M059J (cell line): Measurements from ENCODE around the gene CDPF1. TPM values are rescaled to one million over a fixed set of nuclear protein-coding genes. Genes with fewer than 3 reads are reported as not detected.

Experiments used
- DNase-seq: peaks from one replicate; pipeline ENCODE4 v3.0.0-alpha.2; 2012; ENCODE audit warnings: low read depth
- total RNA-seq: library from RNA; depleted of rRNA; stranded (reverse); fragments of >200 nt; shearing (Covaris generic); gene quantifications from 2 replicates; pipeline ENCODE4 v1.2.3, GENCODE V29; 2014; rRNA removed

Gene CDPF1, protein sequence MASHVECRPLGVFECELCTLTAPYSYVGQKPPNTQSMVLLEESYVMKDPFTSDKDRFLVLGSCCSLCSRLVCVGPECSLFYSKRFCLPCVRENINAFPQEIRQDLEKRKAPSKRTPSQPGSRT
- 3.1 and 5.3 TPM in 2 replicates for total RNA-seq

GRCh38 chr22:46250035-46250782 lies at the start of gene CDPF1:
Gene CDPF1, minus strand, starts transcription at chr22:46250293. Its CDS starts 2,009 bp downstream, at chr22:46248284.
- peak; percentile 84 for DNase-seq

GRCh38 chr22:46299101-46299500 lies 49.0 kb upstream of the CDPF1 start:
- DNase-seq, result no peak

GRCh38 chr22:46297151-46297812 lies 47.2 kb upstream of the CDPF1 start:
- DNase-seq, result peak; percentile 73

- DNase-seq, result peak; percentile 96
These were observed 46.4 kb upstream of the CDPF1 start, which contains the start of gene GTSE1 for GRCh38 chr22:46296257-46297150. Gene GTSE1, plus strand, starts transcription at chr22:46296870. Its CDS starts 531 bp downstream, at chr22:46297401.

- no peak for DNase-seq
These were observed 45.3 kb upstream of the CDPF1 start for GRCh38 chr22:46295277-46295971.

GRCh38 chr22:46294784-46295183 lies 44.7 kb upstream of the CDPF1 start:
- no peak for DNase-seq

DNA sequence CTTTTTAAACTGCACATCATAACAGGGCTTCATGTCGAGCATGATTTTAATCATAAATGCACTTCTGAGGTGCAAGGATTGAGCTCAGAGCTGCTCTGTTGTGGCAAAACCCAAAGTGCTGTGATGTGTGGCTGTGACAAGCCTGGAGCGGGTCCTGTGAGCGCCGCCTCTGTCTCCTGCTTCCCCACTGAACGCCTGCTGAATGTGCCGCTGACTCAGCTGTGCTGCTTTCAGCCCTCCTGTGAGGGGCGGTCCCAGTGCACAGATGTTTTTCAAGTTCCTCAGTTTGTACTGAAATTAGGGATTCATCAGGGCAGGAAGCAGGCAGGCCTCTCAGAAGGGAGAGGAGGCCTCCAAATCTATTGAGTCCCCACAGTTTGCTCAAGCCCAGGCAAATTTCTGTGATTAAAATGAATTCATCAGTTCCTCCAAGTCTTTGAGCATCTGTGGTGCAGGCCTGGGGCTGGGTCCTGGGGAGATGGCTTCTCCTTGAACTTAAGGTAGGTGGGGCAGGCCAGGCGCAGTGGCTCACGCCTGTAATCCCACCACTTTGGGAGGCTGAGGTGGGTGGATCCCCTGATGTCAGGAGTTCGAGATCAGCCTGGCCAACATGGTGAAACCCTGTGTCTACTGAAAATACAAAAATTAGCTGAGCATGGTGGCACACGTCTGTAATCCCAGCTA lies 43.6 kb upstream of the CDPF1 start:
- no peak for DNase-seq

- DNase-seq, result no peak
These were observed 42.6 kb upstream of the CDPF1 start for GRCh38 chr22:46292732-46293131.

DNA sequence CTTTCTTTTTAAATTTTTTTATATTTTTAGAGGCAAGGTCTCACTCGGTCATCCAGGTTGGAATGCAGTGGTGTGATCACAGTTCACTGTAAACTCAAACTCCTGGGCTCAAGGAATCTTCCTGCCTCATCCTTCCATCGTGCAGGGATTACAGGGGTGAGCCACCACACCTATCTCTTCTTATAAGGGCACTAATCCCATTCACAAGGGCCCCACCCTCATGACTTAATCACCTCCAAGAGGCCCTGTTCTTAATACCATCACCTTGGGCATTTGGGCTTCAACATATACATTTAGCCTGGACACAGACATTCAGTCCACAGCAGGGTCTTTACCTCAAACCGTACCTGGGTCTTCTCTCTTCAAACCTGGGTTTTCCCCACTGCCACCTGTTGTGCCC lies 42.1 kb upstream of the CDPF1 start:
- no peak for DNase-seq

- no peak for DNase-seq
These were observed 41.0 kb upstream of the CDPF1 start for GRCh38 chr22:46290843-46291785.

DNA sequence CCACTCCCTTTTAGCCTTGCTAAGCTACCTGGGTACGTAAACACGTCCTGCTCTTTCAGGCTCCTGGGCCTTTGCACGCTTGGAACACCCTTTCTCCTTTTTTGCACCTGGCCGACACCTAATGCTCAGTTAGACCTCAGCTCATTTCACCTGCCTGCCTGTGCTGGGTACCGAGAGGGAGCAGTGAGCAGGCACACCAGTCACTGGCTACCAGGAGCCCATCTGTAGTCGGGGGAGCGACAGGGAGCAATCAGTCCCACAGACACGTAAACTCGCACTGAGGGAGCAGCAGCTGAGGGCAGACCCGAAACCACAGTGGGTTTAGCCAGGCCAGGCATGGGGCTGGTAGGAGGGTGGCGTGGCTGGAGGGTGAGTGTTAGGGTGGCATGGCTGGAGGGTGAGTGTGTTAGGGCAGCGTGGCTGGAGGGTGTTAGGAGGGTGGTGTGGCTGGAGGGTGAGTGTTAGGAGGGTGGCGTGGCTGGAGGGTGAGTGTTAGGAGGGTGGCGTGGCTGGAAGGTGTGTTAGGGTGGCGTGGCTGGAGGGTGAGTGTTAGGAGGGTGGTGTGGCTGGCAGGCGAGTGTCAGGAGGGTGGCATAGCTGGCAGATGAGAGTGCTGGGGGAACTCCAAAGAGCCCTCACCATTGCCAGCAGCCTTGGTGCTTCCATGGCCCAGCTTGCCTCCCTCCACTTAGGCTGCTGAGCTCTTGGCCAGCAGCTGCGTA lies 40.2 kb upstream of the CDPF1 start:
- no peak for DNase-seq

DNA sequence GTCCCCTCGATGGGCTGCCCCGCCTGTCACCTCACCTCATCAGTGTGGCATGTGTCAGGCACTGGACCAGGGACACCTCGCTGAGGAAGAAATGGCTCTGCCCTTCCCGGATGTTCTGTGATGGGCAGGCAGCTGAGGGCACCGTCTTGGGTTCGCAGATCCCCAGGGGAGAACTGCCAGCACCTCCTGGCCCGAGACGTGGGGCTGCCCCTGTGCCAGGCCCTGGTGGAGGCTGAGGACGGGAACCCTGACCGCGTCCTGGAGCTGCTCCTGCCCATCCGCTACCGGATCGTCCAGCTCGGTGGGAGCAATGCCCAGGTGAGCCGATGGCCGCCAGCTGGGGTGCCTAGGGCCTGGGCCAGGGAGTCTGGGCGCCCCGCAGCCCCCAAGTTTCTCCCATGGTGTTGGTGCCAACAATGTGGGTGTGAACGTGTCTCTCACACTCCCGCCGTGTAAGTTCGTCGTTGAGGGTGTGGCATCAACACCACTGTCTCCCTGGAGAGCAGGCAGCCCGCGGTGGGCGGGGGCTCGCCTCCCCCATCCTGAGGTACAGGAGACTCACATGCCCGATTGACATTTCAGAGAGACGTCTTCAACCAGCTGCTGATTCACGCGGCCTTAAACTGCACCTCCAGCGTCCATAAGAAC lies 39.3 kb upstream of the CDPF1 start:
- no peak for DNase-seq

GRCh38 chr22:46288846-46289243 lies 38.8 kb upstream of the CDPF1 start:
- no peak for DNase-seq

DNA sequence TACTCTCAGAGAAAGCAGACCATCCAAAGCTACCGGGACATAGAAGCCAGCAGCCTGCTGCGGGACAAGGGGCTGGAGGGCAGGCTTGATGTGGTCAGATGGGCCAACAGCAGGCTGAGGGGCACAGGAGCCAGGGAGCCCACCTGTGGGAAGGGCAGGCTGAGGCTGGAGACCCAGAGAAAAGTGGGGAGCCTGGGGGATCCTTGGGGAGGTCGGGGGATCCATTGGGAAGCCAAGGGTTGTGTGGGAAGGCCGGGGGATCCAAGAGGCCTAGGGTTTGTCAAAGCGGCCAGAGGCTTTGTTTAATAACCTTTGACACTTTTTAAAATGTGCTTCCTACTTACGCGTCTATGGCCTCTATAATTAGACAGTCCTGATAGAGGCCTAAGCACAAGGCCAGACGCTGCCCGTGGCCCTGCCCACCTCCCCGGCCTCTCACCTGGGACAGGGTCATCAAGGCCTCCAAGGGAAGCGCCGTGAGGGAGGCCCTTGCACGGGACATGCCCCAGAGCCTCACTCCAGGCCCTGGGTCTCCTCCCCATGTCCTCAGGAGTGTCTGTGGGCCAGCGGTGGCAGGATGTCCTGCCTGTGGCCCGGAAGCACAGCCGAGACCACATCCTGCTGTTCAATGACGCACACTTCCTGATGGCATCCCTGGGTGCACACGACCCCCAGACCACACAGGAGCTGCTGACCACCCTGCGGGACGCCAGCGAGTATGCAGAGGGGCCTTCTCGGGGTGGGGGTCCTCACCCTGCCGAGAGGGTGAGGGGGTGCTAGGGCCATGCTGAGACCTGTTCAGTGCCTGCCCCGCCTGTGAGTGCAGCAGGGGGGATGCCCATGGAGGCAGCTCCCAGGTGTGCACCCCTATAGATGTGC lies 38.0 kb upstream of the CDPF1 start:
- no peak for DNase-seq

GRCh38 chr22:46286941-46287872 lies 37.1 kb upstream of the CDPF1 start:
- DNase-seq, result no peak

DNA sequence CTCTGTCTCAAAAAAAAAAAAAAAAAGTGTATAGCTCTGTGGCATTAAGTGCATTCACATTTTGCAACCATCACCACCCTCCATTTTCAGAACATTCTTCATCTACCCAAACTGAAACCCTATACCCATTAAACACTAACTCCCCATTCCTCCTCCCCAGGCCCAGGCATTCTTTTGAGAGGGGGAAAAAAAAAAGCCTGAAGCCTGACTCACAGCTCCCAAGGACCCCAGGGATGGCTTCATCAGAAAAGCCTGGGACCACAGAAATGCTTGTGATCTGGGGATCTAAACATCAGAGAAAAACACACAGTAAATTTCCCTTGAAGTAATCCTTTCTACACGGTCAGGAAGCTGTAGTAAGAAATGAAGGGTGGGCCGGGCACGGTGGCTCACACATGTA lies 35.9 kb upstream of the CDPF1 start:
- DNase-seq, result no peak
